A673 (cell line): ENCODE data around the gene HLCS. TPM values are rescaled to one million over a fixed set of nuclear protein-coding genes. Genes with fewer than 3 reads are reported as not detected.

ENCODE experiments used
- BruUV-seq: library from RNA; stranded (reverse); fragments of 400-500 nt; replicated peaks from 2 replicates; lab custom pipeline; 2021; lab: Mats Ljungman, UMichigan
- CTCF ChIA-PET: fragments of 300-600 bp; sonication (Branson Sonifier 250); formaldehyde crosslinking; loops from one replicate; lab custom pipeline; 2022; ENCODE audit warnings: antibody characterized with exemption; lab: Charles Lee
- POLR2A ChIA-PET: fragments of 300-600 bp; sonication (Branson Sonifier 250); formaldehyde crosslinking; loops from one replicate; lab custom pipeline; 2022; ENCODE audit warnings: antibody characterized with exemption; ENCODE audit not compliant: low non-redundant PET; lab: Charles Lee
- DNase-seq: peaks from one replicate; pipeline ENCODE4 v3.0.0-alpha.2; 2015; ENCODE audit warnings: low spot score
- H3K27ac ChIP-seq: fragments of 200-600 bp; sonication (generic); 2 replicates; pipeline ENCODE4 v1.5.1; 2016; ENCODE audit warnings: mixed run types, low read depth, mild to moderate bottlenecking, mixed read lengths, antibody characterized with exemption, low read length; ENCODE audit not compliant: poor library complexity, severe bottlenecking
- H3K27me3 ChIP-seq: fragments of 200-600 bp; sonication (generic); replicated peaks from 2 replicates; pipeline ENCODE4 v1.6.1; 2017; ENCODE audit warnings: mixed run types, low read depth, mild to moderate bottlenecking, mixed read lengths, antibody characterized with exemption, low read length; ENCODE audit not compliant: insufficient read depth, poor library complexity
- H3K36me3 ChIP-seq: fragments of 200-600 bp; sonication (generic); 2 replicates; pipeline ENCODE4 v1.6.1; 2016; ENCODE audit warnings: mixed run types, mild to moderate bottlenecking, mixed read lengths, antibody characterized with exemption, low read length; ENCODE audit not compliant: insufficient read depth, poor library complexity, severe bottlenecking
- H3K4me1 ChIP-seq: fragments of 200-600 bp; sonication (generic); 2 replicates; pipeline ENCODE4 v1.6.1; 2017; ENCODE audit warnings: mixed run types, mild to moderate bottlenecking, mixed read lengths, antibody characterized with exemption, low read length; ENCODE audit not compliant: insufficient read depth, poor library complexity, severe bottlenecking
- H3K4me3 ChIP-seq: fragments of 200-600 bp; sonication (generic); 2 replicates; pipeline ENCODE4 v1.5.1; 2016; ENCODE audit warnings: low read depth, mixed run types, mild to moderate bottlenecking, mixed read lengths, low read length; ENCODE audit not compliant: poor library complexity, severe bottlenecking
- H3K9me3 ChIP-seq: fragments of 200-600 bp; sonication (generic); 2 replicates; pipeline ENCODE4 v1.6.1; 2016; ENCODE audit warnings: mixed run types, low read depth, mild to moderate bottlenecking, mixed read lengths, antibody characterized with exemption, low read length; ENCODE audit not compliant: poor library complexity, severe bottlenecking
- CTCF ChIP-seq: fragments of 300-800, 200-600 bp; sonication (generic); conservative IDR thresholded peaks from 2 replicates; pipeline ENCODE4 v1.5.1; 2017; ENCODE audit warnings: low read depth, mild to moderate bottlenecking, antibody characterized with exemption, low read length, moderate library complexity, mixed read lengths
- EZH2 ChIP-seq: fragments of 200-600 bp; sonication (generic); IDR thresholded peaks from 2 replicates; pipeline ENCODE4 v1.6.1; 2017; ENCODE audit warnings: borderline replicate concordance, low read depth, mild to moderate bottlenecking, mixed read lengths, antibody characterized with exemption, low read length; ENCODE audit not compliant: poor library complexity, severe bottlenecking
- intact Hi-C: fragments of 100-400 bp; cut with micrococcal nuclease; formaldehyde crosslinking; loops from one replicate; pipeline ENCODE4 v1.10.0; 2022; ENCODE audit not compliant: unreplicated experiment
- total RNA-seq: library from RNA; stranded (reverse); gene quantifications from 2 replicates; pipeline ENCODE4 v1.2.3, GENCODE V29; 2021

HLCS gene
- total RNA-seq, 1 experiment from 2014 or later: 15.3 TPM

- POLR2A ChIA-PET: no interaction called here
- H3K4me3 ChIP-seq: no peak overlapping the region
- H3K9me3 ChIP-seq: no peaks in the 10 kb centered on the region
- CTCF ChIA-PET: interaction anchor here (0.7 kb wide), 1 partner anchor 433 kb away, joined by 3 read pairs; no protein-coding TSS in a partner anchor
- TF ChIP-seq EZH2 (no peak), CTCF (no peak)
- intact Hi-C loops: no loop called here
- peaks cover 12% of the 10 kb centered on the region for H3K4me1 ChIP-seq
- no peaks in the 10 kb centered on the region for H3K36me3 ChIP-seq
- no TSS peak for BruUV-seq
- no peaks in the 10 kb centered on the region for H3K27me3 ChIP-seq
- H3K27ac ChIP-seq: no peak overlapping the region
- DNase-seq: no peak
Measured at GRCh38 chr21:36893581-36893980, 72.9 kb downstream of the HLCS start.

- CTCF ChIA-PET: no interaction called here
- no peaks in the 10 kb centered on the region for H3K27me3 ChIP-seq
- POLR2A ChIA-PET: no interaction called here
- peaks cover 23% of the 10 kb centered on the region for H3K4me1 ChIP-seq
- no peak for DNase-seq
- no peak overlapping the region for H3K4me3 ChIP-seq
- no TSS peak for BruUV-seq
- H3K9me3 ChIP-seq: no peaks in the 10 kb centered on the region
- TF ChIP-seq EZH2 (no peak), CTCF (no peak)
- H3K27ac ChIP-seq: no peak overlapping the region
- no peaks in the 10 kb centered on the region for H3K36me3 ChIP-seq
- intact Hi-C loops: no loop called here
Measured at GRCh38 chr21:36892201-36892600, 74.3 kb downstream of the HLCS start.

- no peak for TF ChIP-seq CTCF
- TF ChIP-seq EZH2: no peak
- BruUV-seq: no TSS peak
- POLR2A ChIA-PET: no interaction called here
- H3K4me1 ChIP-seq: peaks cover 24% of the 10 kb centered on the region
- H3K4me3 ChIP-seq: no peak overlapping the region
- CTCF ChIA-PET: no interaction called here
- H3K9me3 ChIP-seq: no peaks in the 10 kb centered on the region
- peak; percentile 39 for DNase-seq
- no peaks in the 10 kb centered on the region for H3K36me3 ChIP-seq
- no peak overlapping the region for H3K27ac ChIP-seq
- H3K27me3 ChIP-seq: no peaks in the 10 kb centered on the region
- intact Hi-C loops: no loop called here
Measured at GRCh38 chr21:36891692-36892091, 74.8 kb downstream of the HLCS start.
